G401 (cell line): ENCODE results near the gene PKP4. TPM values are rescaled to one million over a fixed set of nuclear protein-coding genes. Genes with fewer than 3 reads are reported as not detected.

ENCODE experiments used
- DNase-seq: peaks from one replicate; pipeline ENCODE4 v3.0.0-alpha.2; 2015; ENCODE audit warnings: low spot score
- in situ Hi-C: cut with HindIII; loops from 2 replicates; pipeline ENCODE4 v1.10.0; 2016; ENCODE audit warnings: low sequenced_read_pairs, mixed read lengths
- total RNA-seq: library from RNA; depleted of rRNA; stranded (reverse); fragments of >200 nt; shearing (Covaris generic); gene quantifications from 2 replicates; pipeline ENCODE4 v1.2.3, GENCODE V29; 2014

The PKP4 gene
- total RNA-seq, 1 experiment from 2014 or later, result 41.2 TPM

- in situ Hi-C loops, result no loop called here
- DNase-seq, result no peak
Observed at GRCh38 chr2:158717366-158718195, 260.8 kb downstream of the PKP4 start.

- DNase-seq, result no peak
Observed at GRCh38 chr2:158718196-158718585, 261.4 kb downstream of the PKP4 start.

GRCh38 chr2:158718851-158719250 is 262.1 kb downstream of the PKP4 start:
- in situ Hi-C loops, result no loop called here
- no peak for DNase-seq

More at GRCh38 chr2:158718196-158718585, 261.4 kb downstream of the PKP4 start:
- in situ Hi-C loops, result no loop called here

GRCh38 chr2:158719403-158719802 is 262.7 kb downstream of the PKP4 start:
- DNase-seq, result no peak
- in situ Hi-C loops, result no loop called here

GRCh38 chr2:158722266-158723105 is 265.7 kb downstream of the PKP4 start:
- DNase-seq, result no peak
- in situ Hi-C loops, result no loop called here

GRCh38 chr2:158723181-158723838 is 266.6 kb downstream of the PKP4 start:
- in situ Hi-C loops, result no loop called here
- DNase-seq, result no peak

- no peak for DNase-seq
- in situ Hi-C loops, result no loop called here
Observed at GRCh38 chr2:158723921-158724802, 267.4 kb downstream of the PKP4 start.

GRCh38 chr2:158724803-158725381 is 268.1 kb downstream of the PKP4 start:
- in situ Hi-C loops, result no loop called here
- no peak for DNase-seq

- in situ Hi-C loops, result no loop called here
Observed at GRCh38 chr2:158725441-158725891, 268.7 kb downstream of the PKP4 start.

GRCh38 chr2:158726911-158727592 is 270.3 kb downstream of the PKP4 start:
- no peak for DNase-seq
- in situ Hi-C loops, result no loop called here

More at GRCh38 chr2:158725441-158725891, 268.7 kb downstream of the PKP4 start:
- no peak for DNase-seq

- DNase-seq, result no peak
- in situ Hi-C loops, result no loop called here
Observed at GRCh38 chr2:158728422-158728821, 271.7 kb downstream of the PKP4 start.

GRCh38 chr2:158729451-158729850 is 272.7 kb downstream of the PKP4 start:
- in situ Hi-C loops, result no loop called here
- no peak for DNase-seq

GRCh38 chr2:158729873-158730620 is 273.3 kb downstream of the PKP4 start:
- in situ Hi-C loops, result no loop called here
- peak; percentile 76 for DNase-seq

- in situ Hi-C loops, result no loop called here
Observed at GRCh38 chr2:158730621-158731140, 273.9 kb downstream of the PKP4 start.

GRCh38 chr2:158731386-158731785 is 274.6 kb downstream of the PKP4 start:
- peak; percentile 61 for DNase-seq
- in situ Hi-C loops, result no loop called here

More at GRCh38 chr2:158730621-158731140, 273.9 kb downstream of the PKP4 start:
- DNase-seq, result peak; percentile 49
